Stimulated activated CD4-positive, alpha-beta T cell treated with anti-CD3 and anti-CD28 coated beads, Interleukin-1b, Interleukin-23, amount 100 ng/mL, for 4 hours (primary cell): ENCODE measurements around the gene GHRL.

Experiments
- DNase-seq, 2 donors: peaks; one replicate each; pipeline ENCODE4 v3.0.0-alpha.2; 2020; ENCODE audit warnings: low read depth in 2 of 2

Gene GHRL

DNA sequence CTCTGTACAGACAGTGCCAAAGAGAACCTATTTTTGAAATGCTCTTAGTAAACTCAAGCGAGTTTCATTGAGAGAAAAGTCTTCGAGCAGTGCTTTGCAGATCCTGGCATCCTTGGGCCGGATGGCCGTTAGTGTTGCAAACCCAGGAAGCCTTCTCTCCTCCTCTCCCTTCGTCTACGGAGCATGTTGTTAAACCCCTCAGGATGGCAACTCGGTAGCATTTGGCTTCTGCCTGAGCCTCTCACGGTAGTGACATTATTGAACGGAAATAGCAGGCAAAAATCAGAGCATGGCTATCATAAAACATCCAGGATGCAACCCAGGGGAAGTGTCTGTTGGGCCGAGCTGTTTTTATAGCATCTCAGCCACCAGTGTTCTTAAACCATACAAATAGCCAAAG lies 34.8 kb upstream of the GHRL start:
- DNase-seq, result no peak

GRCh38 chr3:10322352-10322710 lies 29.6 kb upstream of the GHRL start:
- DNase-seq, result no peak

DNA sequence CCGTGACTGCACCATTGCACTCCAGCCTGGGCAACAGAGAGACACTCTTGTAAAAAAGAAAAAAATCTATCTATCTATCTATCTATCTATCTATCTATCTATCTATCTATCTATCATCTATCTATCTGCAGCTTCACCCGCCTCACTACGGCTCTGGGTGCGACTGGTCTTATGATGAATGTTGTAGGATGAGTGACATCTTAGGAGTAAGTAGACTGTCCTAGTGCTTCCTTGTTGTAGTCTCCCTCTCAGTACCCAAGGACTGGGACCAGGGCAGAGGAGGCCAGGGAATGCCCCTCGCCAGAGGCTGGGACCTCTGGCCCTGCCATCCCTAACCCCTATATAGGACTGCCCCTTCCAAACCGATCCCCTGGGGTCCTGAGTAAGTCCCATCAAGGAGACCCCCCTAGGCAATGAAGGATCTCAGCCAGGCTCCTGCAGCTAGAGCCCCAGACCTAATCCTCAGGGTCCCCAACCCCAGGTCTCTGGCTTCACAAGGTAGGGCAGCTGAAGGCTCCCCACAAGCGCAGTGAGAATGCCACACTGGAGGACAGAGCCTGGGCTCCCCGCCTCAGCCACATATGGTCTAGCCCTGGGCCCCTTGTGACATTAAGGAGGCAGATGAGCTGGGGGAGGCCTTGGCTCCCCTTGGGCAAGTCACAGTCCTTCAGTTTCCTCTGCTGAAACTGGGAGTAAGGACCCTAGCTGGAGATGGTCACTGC lies 29.0 kb upstream of the GHRL start:
- DNase-seq, result no peak

GRCh38 chr3:10320320-10320677 lies 27.6 kb upstream of the GHRL start:
- DNase-seq, result no peak

DNA sequence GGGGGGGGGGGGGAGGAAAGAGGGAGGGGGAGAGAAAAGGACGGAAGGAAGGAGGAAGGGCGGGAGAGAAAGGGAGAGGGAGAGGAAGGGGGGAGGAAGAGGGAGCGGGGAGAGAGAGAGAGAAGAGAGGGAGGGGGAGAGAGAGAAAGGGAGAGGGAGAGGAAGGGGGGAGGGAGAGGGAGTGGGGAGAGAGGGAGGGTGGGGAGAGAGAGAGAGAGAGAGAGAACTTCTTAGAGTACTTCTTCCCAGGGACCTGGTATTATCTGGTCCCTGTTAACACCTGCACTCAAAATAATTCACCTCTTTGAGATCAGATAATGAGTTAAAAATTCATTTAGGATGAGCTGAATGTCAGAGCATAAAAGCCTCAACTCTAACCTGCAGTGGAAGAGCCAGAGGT lies 27.1 kb upstream of the GHRL start:
- no peak for DNase-seq

DNA sequence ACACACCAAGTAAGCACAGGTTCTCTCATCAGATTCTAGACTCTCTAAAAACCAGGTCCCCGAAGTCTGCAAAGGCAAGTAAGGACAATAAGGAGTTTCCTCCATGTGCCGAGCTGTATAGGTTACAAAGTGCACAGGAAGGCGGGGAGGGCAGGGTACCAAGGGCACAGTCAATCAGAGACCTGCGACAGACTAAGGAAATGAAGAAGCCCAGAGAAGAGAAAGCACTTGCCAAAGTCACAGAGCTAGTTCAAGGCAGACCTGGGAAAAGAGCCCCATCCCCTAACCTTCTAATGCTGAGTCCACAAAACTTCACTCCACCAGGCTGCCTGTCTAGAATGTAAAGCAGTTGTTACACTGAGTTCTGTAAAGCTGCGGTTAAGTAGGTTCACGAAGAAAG lies 26.5 kb upstream of the GHRL start:
- no peak for DNase-seq

DNA sequence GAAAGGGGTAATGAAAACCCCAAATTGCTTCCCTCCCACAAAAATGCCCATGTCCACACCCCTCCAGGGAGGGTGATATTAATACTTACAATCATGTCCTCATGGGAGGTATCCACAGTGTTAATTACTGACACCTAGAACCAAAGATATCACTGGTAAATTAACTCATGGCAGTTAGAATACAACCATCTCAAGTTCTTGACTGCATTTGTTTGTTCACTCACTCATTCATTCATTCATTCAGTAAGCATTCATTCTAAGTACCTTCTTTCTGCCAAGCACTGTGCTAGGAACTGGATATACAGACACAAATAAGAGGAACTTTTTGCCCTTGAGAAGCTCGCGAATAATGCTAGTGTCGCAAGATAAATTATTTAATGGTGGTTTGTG lies 25.2 kb upstream of the GHRL start:
- DNase-seq, result no peak

DNA sequence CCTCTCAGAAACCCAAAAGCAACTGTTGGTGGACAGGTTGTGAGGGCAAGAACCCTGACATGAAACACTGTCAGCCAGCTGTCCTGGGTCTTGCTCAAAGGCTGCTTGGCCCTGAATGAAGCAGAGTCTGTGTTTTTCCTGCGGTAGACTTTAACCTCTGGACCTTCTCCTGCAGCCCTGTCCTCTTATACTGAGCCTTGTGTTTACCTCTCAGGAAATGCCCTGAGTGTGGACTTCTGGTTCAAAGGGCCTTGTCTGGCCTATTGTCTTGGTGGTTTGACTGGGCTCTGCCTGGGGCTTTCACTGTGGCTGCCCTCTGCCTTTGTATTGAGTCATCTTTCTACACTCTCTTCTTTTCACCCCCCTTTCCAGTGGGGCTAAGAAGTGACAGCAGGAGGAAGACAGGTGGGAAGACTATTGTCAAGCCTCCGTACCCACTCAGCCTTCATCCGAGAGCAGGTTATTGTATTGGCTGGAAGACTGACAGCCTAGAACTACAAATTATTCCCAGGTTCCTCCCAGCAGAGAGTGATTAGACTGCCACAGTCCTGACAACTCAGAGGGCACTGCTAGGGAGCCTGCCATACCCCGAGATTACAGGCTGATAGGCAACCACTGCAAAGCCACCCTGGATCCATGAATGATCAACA lies 24.7 kb upstream of the GHRL start:
- DNase-seq, result no peak

DNA sequence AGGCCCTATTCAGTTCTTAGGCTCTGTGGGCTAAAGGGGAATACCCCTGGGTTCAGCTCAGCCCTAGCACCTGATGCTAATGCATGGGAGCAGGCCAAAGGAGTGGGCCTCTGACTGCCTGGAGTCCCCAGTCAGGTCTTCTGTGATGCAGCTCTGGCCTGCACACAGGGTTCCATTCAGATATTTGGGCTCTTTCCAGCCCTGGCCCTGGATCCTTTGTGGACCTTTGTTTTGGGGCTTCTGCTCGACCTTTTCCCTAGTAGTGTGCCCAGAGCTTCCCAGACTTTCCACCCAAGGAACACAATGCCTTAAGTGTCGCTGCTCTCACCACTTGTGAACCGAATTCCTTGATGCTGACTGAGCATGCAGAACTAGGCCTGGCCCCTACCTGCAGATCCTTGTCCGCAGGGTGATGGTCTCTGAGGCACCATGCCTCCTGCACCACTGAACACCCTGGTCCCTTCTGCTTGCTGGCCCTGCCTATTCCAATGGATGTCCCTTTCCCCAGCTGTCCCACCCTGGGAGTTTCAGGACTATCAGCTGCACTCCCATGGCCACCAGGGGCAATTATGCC lies 23.1 kb upstream of the GHRL start:
- DNase-seq, result no peak

- DNase-seq, result no peak
Observed at GRCh38 chr3:10315101-10315500, 22.4 kb upstream of the GHRL start.

DNA sequence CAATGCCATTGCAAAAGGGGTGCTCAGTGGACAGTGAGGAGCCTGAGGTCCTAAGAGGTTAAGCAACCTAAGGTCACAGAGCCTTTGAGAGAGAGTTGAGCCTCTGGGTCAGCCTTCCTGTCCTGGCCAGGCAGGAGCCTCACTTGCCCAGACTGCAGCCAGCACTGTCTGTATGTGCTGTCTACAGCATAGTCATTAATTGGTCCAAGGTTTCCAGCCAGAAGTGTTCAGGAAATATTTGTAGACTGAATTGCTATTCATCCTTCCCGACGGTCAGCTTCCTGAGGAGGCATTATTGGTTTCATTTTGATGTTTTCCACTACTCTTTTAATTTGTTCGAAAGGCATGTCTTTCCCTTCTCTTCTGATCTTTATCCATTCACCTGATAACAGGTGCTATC lies 20.1 kb upstream of the GHRL start:
- DNase-seq, result no peak

DNA sequence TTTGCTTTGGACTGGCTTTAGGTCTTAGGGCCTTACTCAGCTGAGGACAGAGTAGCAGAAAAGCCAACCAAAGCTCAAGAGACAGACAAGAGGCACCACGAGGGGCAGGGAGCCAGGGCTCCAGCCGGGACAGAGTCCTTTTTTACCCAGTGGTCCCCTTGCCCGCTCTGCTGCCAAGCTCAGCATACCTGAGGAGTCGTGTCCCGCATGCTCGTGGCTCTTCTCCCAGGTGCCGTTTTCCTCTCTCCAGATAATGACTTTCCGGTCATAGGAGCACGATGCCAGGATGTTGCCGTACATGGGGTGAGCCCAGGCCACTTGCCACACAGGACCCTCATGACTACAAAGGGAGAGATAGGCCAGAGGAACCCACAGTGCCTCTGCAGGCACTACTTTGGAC lies 19.6 kb upstream of the GHRL start:
- DNase-seq, result no peak

DNA sequence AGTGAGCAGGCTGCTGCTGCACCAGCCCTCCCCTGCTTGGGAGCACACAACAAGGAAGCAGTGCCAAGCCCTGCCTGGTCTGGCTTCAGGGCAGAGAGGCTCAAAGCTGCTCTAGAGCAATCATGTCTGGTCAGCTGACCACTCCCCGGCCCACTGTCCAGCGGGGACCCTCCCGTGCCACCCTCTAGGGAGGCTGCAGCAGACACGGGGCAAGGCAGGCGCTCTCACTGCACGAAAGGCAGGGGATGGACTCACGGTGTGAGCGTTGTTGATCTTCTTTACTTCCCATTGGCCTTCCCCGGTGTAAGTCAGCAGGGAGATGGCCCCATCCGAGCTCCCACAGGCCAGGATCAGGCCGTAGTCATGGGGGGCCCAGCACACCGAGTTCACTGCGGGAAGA lies 19.0 kb upstream of the GHRL start:
- no peak for DNase-seq

- DNase-seq, result no peak
Observed at GRCh38 chr3:10310578-10310977, 17.8 kb upstream of the GHRL start.

DNA sequence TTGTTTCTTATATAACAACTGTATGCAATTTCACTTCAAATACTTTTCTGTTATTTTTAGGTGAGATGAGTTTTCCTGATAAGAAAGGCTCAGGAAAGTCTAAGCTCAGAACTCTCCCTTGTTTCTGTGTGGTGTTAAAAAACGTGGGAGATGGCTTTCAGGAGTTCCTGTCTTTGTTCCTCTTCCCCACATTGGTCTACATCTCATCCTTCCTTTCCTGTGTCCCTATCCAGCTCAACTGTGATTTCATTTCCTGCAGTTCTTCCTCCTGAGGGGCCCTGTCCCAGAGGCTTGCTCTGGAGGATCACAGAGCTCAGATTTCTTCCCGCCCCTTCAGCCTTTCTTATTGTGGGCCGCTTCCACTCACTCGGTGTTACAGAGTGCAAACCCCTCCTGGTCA lies 17.0 kb upstream of the GHRL start:
- DNase-seq, result no peak

DNA sequence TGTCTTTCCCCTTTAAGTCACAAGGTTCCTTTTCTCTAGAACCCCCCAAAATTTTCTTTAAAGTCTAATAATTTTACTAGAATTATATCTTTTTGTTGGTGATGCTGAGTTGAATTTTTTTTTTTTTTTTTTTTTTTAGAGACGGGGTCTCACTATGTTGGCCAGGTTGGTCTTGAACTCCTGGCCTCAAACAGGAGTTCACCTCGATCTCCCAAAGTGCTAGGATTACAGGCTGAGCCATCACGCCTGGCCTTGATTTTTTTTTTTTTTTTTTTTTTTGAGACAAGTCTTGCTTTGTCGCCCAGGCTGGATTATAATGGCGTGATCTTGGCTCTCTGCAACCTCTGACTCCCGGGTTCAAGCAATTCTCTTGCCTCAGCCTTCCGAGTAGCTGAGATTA lies 15.9 kb upstream of the GHRL start:
- no peak for DNase-seq

GRCh38 chr3:10306156-10306555 lies 13.4 kb upstream of the GHRL start:
- DNase-seq, result no peak

- DNase-seq, result no peak
Observed at GRCh38 chr3:10305331-10305902, 12.7 kb upstream of the GHRL start.

DNA sequence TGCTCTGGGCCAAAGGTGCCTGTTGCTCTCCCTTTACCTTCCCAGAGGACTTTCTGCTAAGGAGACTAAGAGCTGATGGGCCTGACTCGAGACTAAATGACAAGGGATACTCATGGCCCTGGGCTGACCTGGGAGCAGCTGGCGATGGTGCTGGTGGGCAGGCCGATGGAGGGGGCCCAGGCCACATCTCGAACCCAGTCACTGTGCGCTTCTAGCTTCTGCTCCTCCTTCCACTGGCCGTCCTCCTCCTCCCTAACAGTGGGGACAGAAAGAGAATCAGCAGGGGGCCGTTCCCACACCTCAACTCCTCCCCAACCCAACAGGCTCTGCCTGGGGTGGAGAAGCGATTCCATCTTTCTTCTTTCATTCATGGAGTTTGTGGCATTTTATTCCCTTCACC lies 12.2 kb upstream of the GHRL start:
- no peak for DNase-seq

DNA sequence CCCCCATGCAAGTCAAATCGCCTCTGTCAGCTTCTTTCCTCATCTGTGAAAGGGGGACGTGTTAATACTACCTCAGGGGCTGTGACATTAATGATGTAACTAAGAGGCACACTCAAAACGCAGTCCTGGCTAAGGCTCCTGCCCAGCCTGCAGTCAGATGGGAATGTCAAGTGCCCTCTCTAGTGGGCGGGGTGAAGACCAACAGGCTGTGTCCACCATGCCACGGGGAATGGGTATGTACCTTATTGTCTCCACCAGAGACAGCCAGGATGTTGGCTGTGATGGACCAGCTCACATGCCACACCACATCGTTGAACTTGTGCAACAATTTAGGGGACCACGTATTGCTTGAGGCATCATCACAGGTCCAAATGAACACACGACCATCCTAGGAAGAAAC lies 11.0 kb upstream of the GHRL start:
- DNase-seq, result no peak

DNA sequence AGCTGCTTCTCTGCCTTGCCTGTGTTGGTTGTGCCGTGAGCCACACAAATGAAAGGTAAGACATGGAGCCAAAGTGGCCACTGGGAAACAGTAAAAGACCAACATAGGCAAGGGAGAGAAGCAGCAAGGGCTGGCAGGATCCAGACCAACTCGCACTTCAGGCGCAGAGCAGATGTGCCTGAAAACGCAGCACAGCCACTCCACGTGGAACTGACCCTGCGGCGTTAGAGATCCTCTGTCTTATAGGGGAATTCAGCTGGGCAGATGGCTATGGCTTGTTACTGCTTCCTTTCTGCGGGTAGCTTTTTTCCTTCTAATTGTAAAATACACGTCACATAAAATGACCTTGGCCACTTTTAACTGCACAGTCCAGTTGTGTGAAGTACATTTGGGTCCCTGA lies 10.4 kb upstream of the GHRL start:
- no peak for DNase-seq

GRCh38 chr3:10300087-10300486 lies 7.3 kb upstream of the GHRL start:
- DNase-seq, result no peak

DNA sequence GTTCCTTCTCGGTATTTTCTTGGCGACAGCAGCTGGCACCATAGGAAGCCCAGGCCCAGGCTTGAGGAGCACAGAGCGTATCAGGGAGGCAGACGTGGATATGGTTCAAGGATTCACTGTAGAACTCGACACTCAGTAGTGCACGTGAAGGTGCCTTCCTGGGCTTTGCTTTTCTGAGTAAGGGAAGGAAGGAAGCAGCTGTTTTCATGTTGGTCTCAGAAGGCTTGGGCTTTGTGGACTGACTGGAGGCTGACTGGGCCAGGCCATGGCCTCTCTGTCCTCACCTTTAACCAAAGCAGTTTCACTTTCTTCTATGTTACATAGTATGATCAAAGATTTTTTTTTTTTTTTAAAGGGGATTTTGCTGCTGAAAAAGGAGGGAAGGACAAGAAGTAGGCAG lies 6.9 kb upstream of the GHRL start:
- no peak for DNase-seq
